Mesenteric fat pad (tissue), 1 donor: ENCODE measurements around the gene LRRC2. TPM values are rescaled to one million over a fixed set of nuclear protein-coding genes. Genes with fewer than 3 reads are reported as not detected.
"Not testable (repeated sequence)": the region's sequence is repeated elsewhere in the genome, so short reads cannot be mapped to it uniquely, and the experiment has no call there.

ENCODE experiments used
- DNase-seq: peaks from one replicate; pipeline ENCODE4 v3.0.0-alpha.2; 2020; ENCODE audit warnings: low spot score
- total RNA-seq: library from RNA; stranded (reverse); fragmentation: NEBNext Ultra II Directional; extraction: Animal tissue kit (Norgen Biotek cat#: 25700); gene quantifications from one replicate; pipeline ENCODE4 v1.2.1, GENCODE V29; 2021
- donor health status: DM: yes; HTN: yes; CAD: no.

The LRRC2 gene
- total RNA-seq, 1 donor from 2014 or later: 2.1 TPM

DNA sequence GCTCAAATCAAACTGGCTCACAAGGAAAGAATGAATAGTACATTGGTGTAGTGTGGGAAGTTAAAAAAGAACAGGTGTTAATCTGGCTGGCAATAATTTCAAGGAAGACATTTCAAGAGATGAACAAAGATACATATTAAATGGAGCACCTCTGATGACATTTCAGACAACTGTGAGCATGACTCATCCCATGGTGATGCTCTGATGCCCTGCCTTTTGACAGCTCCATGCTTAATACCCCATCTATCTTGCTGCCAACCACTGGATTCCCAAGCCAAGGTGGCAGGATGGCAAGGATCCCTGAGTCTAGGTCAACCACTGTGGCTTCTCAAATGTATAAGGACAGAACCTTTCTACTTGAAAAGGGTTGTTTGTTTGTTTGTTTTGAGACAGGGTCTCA is 29.3 kb downstream of the LRRC2 start:
- no peak for DNase-seq

DNA sequence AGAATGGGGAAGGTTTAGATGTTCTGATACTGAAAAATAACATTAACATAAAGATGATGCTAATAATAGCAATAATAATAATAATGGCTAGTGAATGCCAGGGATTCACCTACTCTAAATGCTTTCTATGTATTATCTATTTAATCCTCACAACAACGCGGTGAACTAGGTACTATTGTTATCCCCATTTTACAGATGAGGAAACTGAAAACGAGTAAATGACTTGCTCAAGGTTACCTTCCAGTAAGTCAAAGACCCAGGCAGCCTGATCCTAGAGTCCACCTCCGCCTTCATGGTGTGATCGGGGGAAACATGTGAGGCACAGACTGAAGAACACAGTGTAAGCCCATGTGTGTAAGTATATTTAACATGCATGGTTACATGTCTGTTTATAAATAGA is 30.4 kb downstream of the LRRC2 start:
- DNase-seq: no peak

GRCh38 chr3:46533091-46533490 is 33.0 kb downstream of the LRRC2 start:
- DNase-seq: no peak

- no peak for DNase-seq
Observed at GRCh38 chr3:46527239-46527638, 38.9 kb downstream of the LRRC2 start.

GRCh38 chr3:46524832-46525231 is 41.3 kb downstream of the LRRC2 start:
- DNase-seq: no peak

DNA sequence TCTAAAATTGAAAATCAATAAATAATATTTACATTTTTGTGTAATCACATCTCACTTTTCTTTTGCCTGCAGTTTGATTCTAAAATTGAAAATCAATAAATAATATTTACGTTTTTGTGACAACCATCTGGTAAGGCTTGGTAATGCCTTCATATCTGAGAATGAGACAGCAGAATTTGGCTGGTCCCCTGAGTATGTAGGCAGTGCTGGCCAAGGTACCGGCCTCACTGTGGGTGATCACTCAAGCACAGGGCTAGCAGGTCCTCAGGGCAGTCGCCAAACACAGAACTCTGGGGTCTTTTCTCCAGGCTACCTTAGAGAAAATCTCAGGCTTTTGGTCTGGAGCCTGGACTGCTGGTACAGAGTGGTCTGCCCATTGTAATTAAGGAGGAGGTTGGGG is 42.1 kb downstream of the LRRC2 start:
- DNase-seq: no peak

DNA sequence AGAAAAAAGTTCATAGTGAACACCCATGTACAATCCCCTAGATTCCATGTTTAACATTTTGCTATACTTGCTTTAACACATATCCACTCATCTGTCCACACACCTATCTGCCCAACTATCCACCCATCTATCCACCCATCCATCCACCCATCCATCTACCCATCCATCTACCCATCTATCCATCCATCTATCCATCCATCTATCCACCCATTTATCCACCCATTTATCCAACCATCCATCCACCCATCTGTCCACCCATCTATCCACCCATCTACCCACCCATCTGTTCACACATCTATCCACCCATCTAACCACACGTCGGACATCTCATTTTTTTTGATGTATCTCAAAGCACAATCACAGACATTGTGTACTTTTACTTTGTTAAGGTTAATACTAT is 42.5 kb downstream of the LRRC2 start:
- no peak for DNase-seq

- DNase-seq: not testable (repeated sequence)
Observed at GRCh38 chr3:46522201-46522600, 43.9 kb downstream of the LRRC2 start.

- no peak for DNase-seq
Observed at GRCh38 chr3:46521096-46521495, 45.0 kb downstream of the LRRC2 start.

DNA sequence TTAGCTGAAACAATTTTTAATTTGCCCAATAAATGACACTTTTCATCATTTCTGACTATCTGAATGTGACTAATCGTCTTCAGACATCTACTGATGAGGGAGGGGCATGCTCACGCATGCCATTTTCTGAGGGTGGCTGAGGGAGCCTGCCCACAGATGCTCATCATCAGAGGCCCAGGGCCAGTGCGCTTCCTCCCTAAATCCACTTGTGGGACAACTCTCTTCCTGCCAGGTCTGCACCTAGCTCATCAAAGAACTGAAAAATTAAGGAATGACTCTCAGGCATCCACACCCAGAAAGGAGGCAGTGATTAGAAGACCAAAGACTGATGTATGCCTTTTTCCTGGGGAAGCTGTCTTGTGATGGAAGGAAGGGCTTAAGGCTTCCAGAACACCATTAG is 45.6 kb downstream of the LRRC2 start:
- no peak for DNase-seq

- DNase-seq: no peak
Observed at GRCh38 chr3:46519952-46520351, 46.1 kb downstream of the LRRC2 start.

DNA sequence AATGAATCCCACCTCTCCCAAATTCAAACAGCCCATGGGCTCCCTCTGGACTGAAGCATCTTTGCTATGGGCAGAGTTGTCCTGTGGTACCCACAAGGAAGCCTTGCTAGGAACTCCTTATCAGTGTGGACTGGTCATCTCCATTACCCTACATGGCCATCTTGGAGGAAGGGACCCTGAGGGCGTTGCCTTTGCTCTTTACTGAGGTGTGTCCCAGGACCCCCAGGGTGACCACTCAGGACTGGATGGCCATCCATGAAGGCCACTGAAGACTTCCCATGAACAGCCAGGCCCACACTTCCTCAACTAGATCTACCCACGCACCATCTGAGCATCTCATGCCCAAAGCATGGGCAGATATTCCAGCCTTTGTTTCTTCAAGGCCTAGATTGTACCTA is 48.3 kb downstream of the LRRC2 start:
- DNase-seq: no peak

GRCh38 chr3:46517016-46517783 is 48.9 kb downstream of the LRRC2 start:
- DNase-seq: no peak

DNA sequence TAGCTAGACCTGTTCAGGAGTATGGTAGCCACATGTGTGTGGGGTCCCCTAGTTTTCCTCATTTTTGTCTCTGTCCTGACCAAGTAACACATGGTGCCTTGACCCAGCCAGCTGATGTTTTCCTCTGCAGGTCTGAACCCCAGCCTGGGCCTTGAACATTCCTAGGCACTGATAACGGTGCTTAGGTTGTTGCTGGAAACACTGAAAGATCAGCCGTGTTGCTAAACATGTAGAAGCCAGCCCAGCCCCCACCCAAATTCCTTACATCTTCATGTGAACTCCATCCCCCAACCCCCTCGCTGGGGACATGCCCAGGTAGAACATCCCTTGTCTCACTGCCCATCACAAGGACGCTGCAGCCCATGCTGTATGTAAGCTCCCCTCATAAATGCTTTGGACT is 49.6 kb downstream of the LRRC2 start:
- DNase-seq: no peak

- no peak for DNase-seq
Observed at GRCh38 chr3:46512191-46512749, 53.8 kb downstream of the LRRC2 start.

GRCh38 chr3:46509661-46510187 is 56.4 kb downstream of the LRRC2 start:
- no peak for DNase-seq

GRCh38 chr3:46508850-46509591 is 57.1 kb downstream of the LRRC2 start:
- DNase-seq: no peak

DNA sequence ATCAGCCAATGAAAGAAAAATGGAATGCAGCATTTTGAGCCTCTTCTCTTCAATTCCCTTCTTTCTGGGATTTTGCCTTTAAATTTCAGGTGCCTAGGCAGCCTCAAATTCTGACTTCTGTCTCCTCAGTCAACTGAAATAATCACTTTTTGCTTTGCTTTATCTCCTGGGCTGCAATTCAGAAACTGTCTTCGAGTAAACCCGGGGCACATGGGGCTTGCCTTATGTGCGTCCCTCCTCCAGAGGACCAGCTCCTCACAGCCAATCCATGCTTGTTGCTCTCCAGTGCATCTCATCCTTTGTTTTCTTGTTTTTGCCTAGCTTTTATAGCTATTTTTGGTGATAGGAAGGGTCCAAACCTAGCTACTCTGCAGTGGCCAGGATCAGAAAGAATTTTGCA is 59.6 kb downstream of the LRRC2 start:
- DNase-seq: no peak

GRCh38 chr3:46505953-46506352 is 60.1 kb downstream of the LRRC2 start:
- no peak for DNase-seq

- no peak for DNase-seq
Observed at GRCh38 chr3:46504789-46505188, 61.3 kb downstream of the LRRC2 start.

GRCh38 chr3:46503200-46503874 is 62.8 kb downstream of the LRRC2 start:
- no peak for DNase-seq

- DNase-seq: no peak
Observed at GRCh38 chr3:46501702-46502101, 64.4 kb downstream of the LRRC2 start.
